K562 (cell line): ENCODE data around the gene SHROOM3. TPM values are rescaled to one million over a fixed set of nuclear protein-coding genes. Genes with fewer than 3 reads are reported as not detected.

Experiments used
- CCAR2 ChIP-seq: fragments of 200-400 bp; formaldehyde crosslinking; IDR thresholded peaks from 2 replicates; pipeline ENCODE4 v1.6.1; 2017; ENCODE audit warnings: mild to moderate bottlenecking, low read depth, low read length
- CTBP1 ChIP-seq: fragments of 450-650 bp; IDR thresholded peaks from 2 replicates; pipeline ENCODE4 v1.6.1; 2016; ENCODE audit warnings: borderline replicate concordance
- ERF ChIP-seq: fragments of 450-650 bp; formaldehyde crosslinking; IDR thresholded peaks from 2 replicates; pipeline ENCODE4 v1.4.0; 2020; ENCODE audit warnings: mild to moderate bottlenecking, mixed read lengths
- GTF2A2 ChIP-seq: IDR thresholded peaks from 2 replicates; pipeline ENCODE4 v1.6.1; 2016; ENCODE audit warnings: mild to moderate bottlenecking, missing genetic modification characterization, missing compliant biosample characterization
- MAFG ChIP-seq: fragments of 450-650 bp; conservative IDR thresholded peaks from 2 replicates; pipeline ENCODE4 v1.6.1; 2016; ENCODE audit warnings: missing genetic modification characterization, missing compliant biosample characterization
- MAFK ChIP-seq: IDR thresholded peaks from 2 replicates; pipeline ENCODE4 v1.6.1; 2011; ENCODE audit warnings: low read length, improper control_type of control experiment
- NR3C1 ChIP-seq: sonication (generic); formaldehyde crosslinking; IDR thresholded peaks from 2 replicates; pipeline ENCODE4 v1.8.1; 2022; ENCODE audit warnings: missing genetic modification reagents
- RBM14 ChIP-seq: fragments of 200-400 bp; formaldehyde crosslinking; IDR thresholded peaks from 2 replicates; pipeline ENCODE4 v1.6.1; 2018; ENCODE audit warnings: low read depth, mild to moderate bottlenecking, low read length, moderate library complexity, borderline replicate concordance; ENCODE audit not compliant: insufficient read depth
- TBL1XR1 ChIP-seq, 2 experiments: IDR thresholded peaks; 2 replicates each; pipeline ENCODE4 v1.6.1; 2012; ENCODE audit warnings: improper control_type of control experiment in 2 of 2, low read length in 2 of 2, mild to moderate bottlenecking in 1 of 2
- ZFP30 ChIP-seq: fragments of 250-450 bp; sonication (Bioruptor Pico); IDR thresholded peaks from 2 replicates; pipeline ENCODE4 v1.8.0; 2022; ENCODE audit warnings: moderate library complexity, mild to moderate bottlenecking, inconsistent platforms, borderline replicate concordance
- ZKSCAN3 ChIP-seq: fragments of 250-450 bp; sonication (Bioruptor Pico); IDR thresholded peaks from 2 replicates; pipeline ENCODE4 v1.4.0; 2020
- ZNF77 ChIP-seq: fragments of 250-450 bp; sonication (Bioruptor Pico); IDR thresholded peaks from 2 replicates; pipeline ENCODE4 v1.5.0; 2020
- ZNF780A ChIP-seq: fragments of 250-450 bp; sonication (Bioruptor Pico); IDR thresholded peaks from 2 replicates; pipeline ENCODE4 v1.5.0; 2021; ENCODE audit warnings: mild to moderate bottlenecking
- polyA plus RNA-seq, 8 experiments: library from polyadenylated mRNA; depleted of rRNA in 4 of 8; stranded (reverse) in 5 of 8; unstranded in 3 of 8; fragments of >200 nt; fragmentation: Nextera tagmentation in 2 of 8; fragmentation: Illumina TruSeq in 1 of 8; extraction: Ambion mirVana in 2 of 8; extraction: Trizol in 1 of 8; gene quantifications; 2 replicates each; pipeline versions ENCODE4 v1.2.1 to v1.2.3, GENCODE V29; 2011 to 2014; ENCODE audit warnings: inconsistent platforms in 1 of 8, missing spikeins in 1 of 8
- total RNA-seq, 7 experiments: library from RNA; depleted of rRNA in 6 of 7; stranded (reverse); fragments of >200 nt in 6 of 7; fragmentation: Illumina TruSeq in 2 of 7; extraction: Trizol in 2 of 7; gene quantifications; 2 replicates each; pipeline versions ENCODE4 v1.2.1 to v1.2.3, GENCODE V29; 2011 to 2021; ENCODE audit warnings: low replicate concordance in 1 of 7
- TF ChIP-seq, protein P1 (sequence below), 2 experiments: fragments of 450-650 bp in 1 of 2; sonication (generic) in 1 of 2; formaldehyde crosslinking; conservative IDR thresholded peaks; 2 replicates each; pipeline versions ENCODE4 v1.4.0 to v1.8.1; 2020 to 2022; ENCODE audit warnings: mild to moderate bottlenecking in 1 of 2, missing genetic modification reagents in 1 of 2
- TF ChIP-seq, protein P2 (sequence below): IDR thresholded peaks from 2 replicates; pipeline ENCODE4 v1.6.1; 2011; ENCODE audit warnings: borderline replicate concordance, low read depth, mild to moderate bottlenecking, moderate library complexity, low read length; ENCODE audit not compliant: insufficient read depth, poor library complexity, severe bottlenecking
- TF ChIP-seq, protein P3 (sequence below), 2 experiments: IDR thresholded peaks; 2 replicates each; pipeline ENCODE4 v1.6.1; 2012; ENCODE audit warnings: improper control_type of control experiment in 2 of 2, low read depth in 2 of 2, low read length in 2 of 2, borderline replicate concordance in 1 of 2
- TF ChIP-seq, protein P4 (sequence below): sonication (generic); formaldehyde crosslinking; IDR thresholded peaks from 2 replicates; pipeline ENCODE4 v1.8.0; 2023; ENCODE audit warnings: missing genetic modification reagents, mild to moderate bottlenecking, borderline replicate concordance

The SHROOM3 gene
- total and polyA plus RNA-seq, 9 of the 15 experiments (the other 6 are each of a cell fraction or from before 2014, with no cell fraction given) = 0.01 to 0.07 TPM; not detected in 7

DNA sequence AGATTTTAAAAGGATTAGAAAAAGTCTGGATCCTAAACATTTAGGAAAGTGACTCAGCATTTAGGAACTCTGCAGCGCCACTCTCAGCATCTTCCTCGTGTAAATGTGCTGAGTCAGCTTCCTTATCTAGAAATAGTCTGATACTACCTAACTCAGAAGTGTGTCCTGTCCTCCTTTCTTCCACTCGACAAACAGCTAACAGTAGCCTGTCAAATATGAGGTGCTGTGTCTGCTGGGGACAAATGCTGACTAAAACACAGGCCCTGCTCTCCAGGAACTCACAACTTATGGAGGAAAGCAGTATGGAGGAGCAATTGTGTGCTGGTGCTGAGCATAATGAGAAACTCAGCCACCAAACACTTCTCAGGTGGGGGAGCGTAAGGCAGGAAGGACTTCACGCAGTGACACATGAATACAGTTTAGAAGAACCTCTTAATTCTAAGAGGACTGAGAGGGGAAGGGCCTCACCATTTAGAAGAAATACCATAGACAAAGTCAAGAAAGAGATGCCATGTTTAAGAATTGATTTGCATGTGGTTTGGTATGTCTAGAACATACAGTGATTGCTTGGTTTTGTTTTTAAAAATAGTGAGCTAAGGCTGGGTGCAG lies 337.6 kb downstream of the SHROOM3 start (continued):
- TF ChIP-seq MAFK (peak; percentile 100), MAFG (tag) (peak; percentile 100), ZKSCAN3 (CRISPR knock-in tag) (no peak), RBM14 (no peak), ZNF77 (no peak), TBL1XR1 (IDR thresholded peaks at IDR 0.05; ENCODE audit: low read length in 2 of 2) (no peak), ZFP30 (CRISPR knock-in tag) (no peak), ZNF780A (CRISPR knock-in tag) (no peak), CCAR2 (no peak), ERF (no peak), GTF2A2 (tag) (no peak), CTBP1 (peak; percentile 66; the same call in 1 of the 2 replicates), NR3C1 (CRISPR knock-in tag) (no peak)
- TF ChIP-seq, protein P1, sequence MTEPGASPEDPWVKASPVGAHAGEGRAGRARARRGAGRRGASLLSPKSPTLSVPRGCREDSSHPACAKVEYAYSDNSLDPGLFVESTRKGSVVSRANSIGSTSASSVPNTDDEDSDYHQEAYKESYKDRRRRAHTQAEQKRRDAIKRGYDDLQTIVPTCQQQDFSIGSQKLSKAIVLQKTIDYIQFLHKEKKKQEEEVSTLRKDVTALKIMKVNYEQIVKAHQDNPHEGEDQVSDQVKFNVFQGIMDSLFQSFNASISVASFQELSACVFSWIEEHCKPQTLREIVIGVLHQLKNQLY (CRISPR knock-in tag; conservative IDR thresholded peaks at IDR 0.05) = no peak
- TF ChIP-seq, protein P2, sequence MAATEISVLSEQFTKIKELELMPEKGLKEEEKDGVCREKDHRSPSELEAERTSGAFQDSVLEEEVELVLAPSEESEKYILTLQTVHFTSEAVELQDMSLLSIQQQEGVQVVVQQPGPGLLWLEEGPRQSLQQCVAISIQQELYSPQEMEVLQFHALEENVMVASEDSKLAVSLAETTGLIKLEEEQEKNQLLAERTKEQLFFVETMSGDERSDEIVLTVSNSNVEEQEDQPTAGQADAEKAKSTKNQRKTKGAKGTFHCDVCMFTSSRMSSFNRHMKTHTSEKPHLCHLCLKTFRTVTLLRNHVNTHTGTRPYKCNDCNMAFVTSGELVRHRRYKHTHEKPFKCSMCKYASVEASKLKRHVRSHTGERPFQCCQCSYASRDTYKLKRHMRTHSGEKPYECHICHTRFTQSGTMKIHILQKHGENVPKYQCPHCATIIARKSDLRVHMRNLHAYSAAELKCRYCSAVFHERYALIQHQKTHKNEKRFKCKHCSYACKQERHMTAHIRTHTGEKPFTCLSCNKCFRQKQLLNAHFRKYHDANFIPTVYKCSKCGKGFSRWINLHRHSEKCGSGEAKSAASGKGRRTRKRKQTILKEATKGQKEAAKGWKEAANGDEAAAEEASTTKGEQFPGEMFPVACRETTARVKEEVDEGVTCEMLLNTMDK = no peak
- TF ChIP-seq, protein P3, sequence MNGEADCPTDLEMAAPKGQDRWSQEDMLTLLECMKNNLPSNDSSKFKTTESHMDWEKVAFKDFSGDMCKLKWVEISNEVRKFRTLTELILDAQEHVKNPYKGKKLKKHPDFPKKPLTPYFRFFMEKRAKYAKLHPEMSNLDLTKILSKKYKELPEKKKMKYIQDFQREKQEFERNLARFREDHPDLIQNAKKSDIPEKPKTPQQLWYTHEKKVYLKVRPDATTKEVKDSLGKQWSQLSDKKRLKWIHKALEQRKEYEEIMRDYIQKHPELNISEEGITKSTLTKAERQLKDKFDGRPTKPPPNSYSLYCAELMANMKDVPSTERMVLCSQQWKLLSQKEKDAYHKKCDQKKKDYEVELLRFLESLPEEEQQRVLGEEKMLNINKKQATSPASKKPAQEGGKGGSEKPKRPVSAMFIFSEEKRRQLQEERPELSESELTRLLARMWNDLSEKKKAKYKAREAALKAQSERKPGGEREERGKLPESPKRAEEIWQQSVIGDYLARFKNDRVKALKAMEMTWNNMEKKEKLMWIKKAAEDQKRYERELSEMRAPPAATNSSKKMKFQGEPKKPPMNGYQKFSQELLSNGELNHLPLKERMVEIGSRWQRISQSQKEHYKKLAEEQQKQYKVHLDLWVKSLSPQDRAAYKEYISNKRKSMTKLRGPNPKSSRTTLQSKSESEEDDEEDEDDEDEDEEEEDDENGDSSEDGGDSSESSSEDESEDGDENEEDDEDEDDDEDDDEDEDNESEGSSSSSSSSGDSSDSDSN (IDR thresholded peaks at IDR 0.05; ENCODE audit: borderline replicate concordance in 1 of 2, low read depth in 2 of 2, low read length in 2 of 2) = no peak
- TF ChIP-seq, protein P4, sequence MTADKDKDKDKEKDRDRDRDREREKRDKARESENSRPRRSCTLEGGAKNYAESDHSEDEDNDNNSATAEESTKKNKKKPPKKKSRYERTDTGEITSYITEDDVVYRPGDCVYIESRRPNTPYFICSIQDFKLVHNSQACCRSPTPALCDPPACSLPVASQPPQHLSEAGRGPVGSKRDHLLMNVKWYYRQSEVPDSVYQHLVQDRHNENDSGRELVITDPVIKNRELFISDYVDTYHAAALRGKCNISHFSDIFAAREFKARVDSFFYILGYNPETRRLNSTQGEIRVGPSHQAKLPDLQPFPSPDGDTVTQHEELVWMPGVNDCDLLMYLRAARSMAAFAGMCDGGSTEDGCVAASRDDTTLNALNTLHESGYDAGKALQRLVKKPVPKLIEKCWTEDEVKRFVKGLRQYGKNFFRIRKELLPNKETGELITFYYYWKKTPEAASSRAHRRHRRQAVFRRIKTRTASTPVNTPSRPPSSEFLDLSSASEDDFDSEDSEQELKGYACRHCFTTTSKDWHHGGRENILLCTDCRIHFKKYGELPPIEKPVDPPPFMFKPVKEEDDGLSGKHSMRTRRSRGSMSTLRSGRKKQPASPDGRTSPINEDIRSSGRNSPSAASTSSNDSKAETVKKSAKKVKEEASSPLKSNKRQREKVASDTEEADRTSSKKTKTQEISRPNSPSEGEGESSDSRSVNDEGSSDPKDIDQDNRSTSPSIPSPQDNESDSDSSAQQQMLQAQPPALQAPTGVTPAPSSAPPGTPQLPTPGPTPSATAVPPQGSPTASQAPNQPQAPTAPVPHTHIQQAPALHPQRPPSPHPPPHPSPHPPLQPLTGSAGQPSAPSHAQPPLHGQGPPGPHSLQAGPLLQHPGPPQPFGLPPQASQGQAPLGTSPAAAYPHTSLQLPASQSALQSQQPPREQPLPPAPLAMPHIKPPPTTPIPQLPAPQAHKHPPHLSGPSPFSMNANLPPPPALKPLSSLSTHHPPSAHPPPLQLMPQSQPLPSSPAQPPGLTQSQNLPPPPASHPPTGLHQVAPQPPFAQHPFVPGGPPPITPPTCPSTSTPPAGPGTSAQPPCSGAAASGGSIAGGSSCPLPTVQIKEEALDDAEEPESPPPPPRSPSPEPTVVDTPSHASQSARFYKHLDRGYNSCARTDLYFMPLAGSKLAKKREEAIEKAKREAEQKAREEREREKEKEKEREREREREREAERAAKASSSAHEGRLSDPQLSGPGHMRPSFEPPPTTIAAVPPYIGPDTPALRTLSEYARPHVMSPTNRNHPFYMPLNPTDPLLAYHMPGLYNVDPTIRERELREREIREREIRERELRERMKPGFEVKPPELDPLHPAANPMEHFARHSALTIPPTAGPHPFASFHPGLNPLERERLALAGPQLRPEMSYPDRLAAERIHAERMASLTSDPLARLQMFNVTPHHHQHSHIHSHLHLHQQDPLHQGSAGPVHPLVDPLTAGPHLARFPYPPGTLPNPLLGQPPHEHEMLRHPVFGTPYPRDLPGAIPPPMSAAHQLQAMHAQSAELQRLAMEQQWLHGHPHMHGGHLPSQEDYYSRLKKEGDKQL (CRISPR knock-in tag) = no peak
